GM23248 (cell line): ENCODE data around the gene TFRC.
"Not testable (repeated sequence)": the region's sequence is repeated elsewhere in the genome, so short reads cannot be mapped to it uniquely, and the experiment has no call there.

Experiments
- EZH2 ChIP-seq: fragments of 200-600 bp; sonication (generic); IDR thresholded peaks from 2 replicates; pipeline ENCODE4 v1.6.1; 2018; ENCODE audit warnings: antibody characterized with exemption, mild to moderate bottlenecking; ENCODE audit not compliant: insufficient read depth, poor library complexity, severe bottlenecking
- EZH2phosphoT487 ChIP-seq: fragments of 200-600 bp; sonication (generic); IDR thresholded peaks from 2 replicates; pipeline ENCODE4 v1.6.1; 2018; ENCODE audit warnings: antibody characterized with exemption, moderate library complexity, mild to moderate bottlenecking, low read depth; ENCODE audit not compliant: insufficient read depth

DNA sequence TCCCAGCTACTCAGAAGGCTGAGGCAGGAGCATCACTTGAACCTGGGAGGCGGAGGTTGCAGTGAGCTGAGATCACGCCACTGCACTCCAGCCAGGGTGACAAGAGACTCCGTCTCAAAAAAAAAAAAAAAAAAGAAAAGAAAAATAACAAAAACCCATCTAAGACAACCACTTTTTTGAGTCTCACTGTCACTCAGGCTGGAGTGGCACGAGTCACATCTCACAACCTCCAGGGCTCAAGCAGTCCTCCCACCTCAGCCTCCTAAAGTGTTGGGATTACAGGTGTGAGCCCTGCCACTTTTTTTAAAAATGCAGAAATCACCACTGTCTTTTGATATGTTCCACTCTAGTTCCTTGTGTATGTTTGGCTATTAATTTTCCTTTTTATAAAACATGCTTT is 13.1 kb downstream of the TFRC start:
- not testable (repeated sequence) for TF ChIP-seq EZH2phosphoT487, EZH2
